HepG2 (cell line): ENCODE measurements around the gene KCND1. TPM values are rescaled to one million over a fixed set of nuclear protein-coding genes. Genes with fewer than 3 reads are reported as not detected.
A peak's percentile ranks its signal among the peaks of the same experiment; 100 is the strongest.

ENCODE experiments used
- ATAC-seq: fragments of 200-7000 bp; cut with Tn5 transposase; 3 replicates; pipeline ENCODE4 v1.9.1; 2020; ENCODE audit warnings: mild to moderate bottlenecking, moderate library complexity
- BruUV-seq: library from RNA; stranded (reverse); fragments of 400-500 nt; replicated peaks from 2 replicates; lab custom pipeline; 2021; lab: Mats Ljungman, UMichigan
- CTCF ChIA-PET: fragments of 300-600 bp; formaldehyde crosslinking; extraction: SDS; loops from one replicate; lab custom pipeline; 2021; ENCODE audit warnings: low total read pairs, inconsistent platforms, low intra/inter-chr PET ratio; lab: Yijun Ruan, JAX
- POLR2A ChIA-PET: fragments of 350-600 bp; sonication (Branson Sonifier 250); formaldehyde crosslinking; loops from one replicate; lab custom pipeline; 2020; ENCODE audit warnings: antibody characterized with exemption, inconsistent platforms; lab: Yijun Ruan, JAX
- DNase-seq: peaks from one replicate; pipeline ENCODE4 v3.0.0-alpha.2; 2015; ENCODE audit warnings: low spot score
- FAIRE-seq: peaks from 3 replicates; lab custom pipeline; 2011; peaks lifted over from hg19 to GRCh38; lab: Jason Lieb, UNC
- H2AFZ ChIP-seq: one replicate; pipeline ENCODE4 v1.6.1; 2011; ENCODE audit warnings: low read length, inconsistent platforms
- H3K27ac ChIP-seq: fragments of 300-600 bp; 3 replicates; pipeline ENCODE4 v1.8.0; 2011; ENCODE audit warnings: mixed run types, mild to moderate bottlenecking, mixed read lengths, low read length, inconsistent platforms; ENCODE audit not compliant: insufficient read depth; ENCODE audit errors: extremely low read length
- H3K27me3 ChIP-seq, 2 experiments: fragments of 200-600 bp in 1 of 2; 2 replicates in 1 of 2; 3 replicates in 1 of 2; pipeline versions ENCODE4 v1.6.0 to v1.8.0; 2011; ENCODE audit warnings: low read length in 2 of 2, mild to moderate bottlenecking in 2 of 2, moderate library complexity in 2 of 2, inconsistent platforms in 1 of 2; ENCODE audit not compliant: insufficient read depth in 2 of 2, control insufficient read depth in 1 of 2
- H3K36me3 ChIP-seq, 2 experiments: fragments of 200-600 bp in 1 of 2; replicated peaks in 1 of 2; 2 replicates in 1 of 2; 3 replicates in 1 of 2; pipeline versions ENCODE4 v1.5.1 to v1.8.0; 2011; ENCODE audit warnings: low read length in 2 of 2, inconsistent platforms in 1 of 2; ENCODE audit not compliant: insufficient read depth in 2 of 2, control insufficient read depth in 1 of 2
- H3K4me1 ChIP-seq: 2 replicates; pipeline ENCODE4 v1.5.1; 2012; ENCODE audit warnings: low read length, inconsistent platforms; ENCODE audit not compliant: insufficient read depth
- H3K4me2 ChIP-seq: 2 replicates; pipeline ENCODE4 v1.6.0; 2011; ENCODE audit warnings: low read depth, low read length, inconsistent platforms
- H3K4me3 ChIP-seq, 3 experiments: fragments of 200-600 bp in 1 of 3; sonication (generic), shearing (Covaris generic) in 1 of 3; replicated peaks in 1 of 3; 2 replicates each; pipeline ENCODE4 v1.5.1; 2011 to 2016; ENCODE audit warnings: low read length in 3 of 3, inconsistent platforms in 2 of 3, low read depth in 2 of 3, mild to moderate bottlenecking in 2 of 3, control low read depth in 1 of 3, mixed read lengths in 1 of 3; ENCODE audit not compliant: insufficient read depth in 1 of 3
- H3K79me2 ChIP-seq: one replicate; pipeline ENCODE4 v1.6.1; 2011; ENCODE audit warnings: low read length, inconsistent platforms; ENCODE audit not compliant: insufficient read depth
- H3K9ac ChIP-seq: 2 replicates; pipeline ENCODE4 v1.6.0; 2011; ENCODE audit warnings: mild to moderate bottlenecking, low read depth, low read length, inconsistent platforms; ENCODE audit not compliant: insufficient read depth
- H3K9me3 ChIP-seq: 2 replicates; pipeline ENCODE4 v1.5.1; 2012; ENCODE audit warnings: mild to moderate bottlenecking, low read length
- H4K20me1 ChIP-seq: 2 replicates; pipeline ENCODE4 v1.6.0; 2011; ENCODE audit warnings: inconsistent platforms, mild to moderate bottlenecking, low read length, moderate library complexity; ENCODE audit not compliant: insufficient read depth
- CEBPB ChIP-seq: IDR thresholded peaks from 2 replicates; pipeline ENCODE4 v1.6.1; 2011; ENCODE audit warnings: low read depth, low read length, improper control_type of control experiment, borderline replicate concordance
- CEBPG ChIP-seq: IDR thresholded peaks from 2 replicates; pipeline ENCODE4 v1.6.1; 2016
- GATAD2A ChIP-seq: IDR thresholded peaks from 2 replicates; pipeline ENCODE4 v1.6.1; 2016
- GZF1 ChIP-seq: sonication (generic); formaldehyde crosslinking; IDR thresholded peaks from 2 replicates; pipeline ENCODE4 v1.5.1; 2020; ENCODE audit warnings: mild to moderate bottlenecking, missing genetic modification reagents
- IRF1 ChIP-seq: sonication (generic); formaldehyde crosslinking; IDR thresholded peaks from 2 replicates; pipeline ENCODE4 v1.4.0; 2020; ENCODE audit warnings: low read depth, mild to moderate bottlenecking, missing genetic modification reagents
- MEF2D ChIP-seq: sonication (generic); formaldehyde crosslinking; IDR thresholded peaks from 2 replicates; pipeline ENCODE4 v1.5.1; 2020; ENCODE audit warnings: mild to moderate bottlenecking, missing genetic modification reagents
- MYNN ChIP-seq: sonication (generic); formaldehyde crosslinking; IDR thresholded peaks from 2 replicates; pipeline ENCODE4 v1.4.0; 2020; ENCODE audit warnings: mild to moderate bottlenecking, low read depth, missing genetic modification reagents
- NR2C2 ChIP-seq: sonication (generic); formaldehyde crosslinking; IDR thresholded peaks from 2 replicates; pipeline ENCODE4 v1.4.0; 2020; ENCODE audit warnings: missing genetic modification reagents, mild to moderate bottlenecking, moderate library complexity, borderline replicate concordance
- NR2F1 ChIP-seq, 2 experiments: fragments of 450-650 bp in 1 of 2; formaldehyde crosslinking in 1 of 2; IDR thresholded peaks; 2 replicates each; pipeline versions ENCODE4 v1.5.0 to v1.6.1; 2016 to 2020; ENCODE audit warnings: mild to moderate bottlenecking in 1 of 2, missing compliant biosample characterization in 1 of 2, missing genetic modification reagents in 1 of 2, moderate library complexity in 1 of 2
- NR2F2 ChIP-seq: IDR thresholded peaks from 2 replicates; pipeline ENCODE4 v1.6.1; 2012; ENCODE audit warnings: low read depth, inconsistent platforms, borderline replicate concordance
- PHF21A ChIP-seq: sonication (generic); formaldehyde crosslinking; IDR thresholded peaks from 2 replicates; pipeline ENCODE4 v1.5.0; 2020; ENCODE audit warnings: mild to moderate bottlenecking, missing genetic modification reagents
- RARA ChIP-seq: IDR thresholded peaks from 2 replicates; pipeline ENCODE4 v1.6.1; 2016; ENCODE audit warnings: missing genetic modification reagents, missing compliant biosample characterization
- SALL1 ChIP-seq: sonication (generic); formaldehyde crosslinking; IDR thresholded peaks from 2 replicates; pipeline ENCODE4 v1.8.0; 2022; ENCODE audit warnings: mild to moderate bottlenecking, missing genetic modification reagents
- SOX5 ChIP-seq: IDR thresholded peaks from 2 replicates; pipeline ENCODE4 v1.6.1; 2016; ENCODE audit warnings: borderline replicate concordance
- TEAD3 ChIP-seq: optimal IDR thresholded peaks from 2 replicates; pipeline ENCODE3; 2016; ENCODE audit warnings: borderline replicate concordance
- ZMAT3 ChIP-seq: sonication (generic); formaldehyde crosslinking; conservative IDR thresholded peaks from 2 replicates; pipeline ENCODE4 v1.7.0; 2021; ENCODE audit warnings: missing genetic modification reagents
- ZNF552 ChIP-seq: sonication (generic); formaldehyde crosslinking; IDR thresholded peaks from 2 replicates; pipeline ENCODE4 v1.9.0; 2022; ENCODE audit warnings: missing genetic modification reagents, mild to moderate bottlenecking, borderline replicate concordance
- ZNF572 ChIP-seq: sonication (generic); formaldehyde crosslinking; IDR thresholded peaks from 2 replicates; pipeline ENCODE4 v1.5.1; 2020; ENCODE audit warnings: mild to moderate bottlenecking, missing genetic modification reagents
- WGBS: methylation state at CpG from one replicate; pipeline ENCODE4 v1.1.6; 2017; ENCODE audit warnings: low lambda C conversion rate; 5-methylcytosine and 5-hydroxymethylcytosine counted together
- in situ Hi-C: cut with HindIII; loops from 2 replicates; pipeline ENCODE4 v1.10.0; 2017; ENCODE audit warnings: low pct_unique_long_range_greater_than_20kb; ENCODE audit not compliant: extremely low pct_ligation_motif_present
- intact Hi-C: fragments of 100-400 bp; cut with micrococcal nuclease; formaldehyde crosslinking; loops from one replicate; pipeline ENCODE4 v1.10.0; 2022; ENCODE audit not compliant: unreplicated experiment
- polyA plus RNA-seq, 8 experiments: library from polyadenylated mRNA; depleted of rRNA in 3 of 8; stranded (reverse) in 7 of 8; unstranded in 1 of 8; fragments of >200 nt; fragmentation: Illumina TruSeq in 4 of 8; extraction: Trizol in 4 of 8; gene quantifications; 2 replicates each; pipeline versions ENCODE4 v1.2.1 to v1.2.3, GENCODE V29; 2011 to 2016; ENCODE audit warnings: low read depth in 4 of 8, missing spikeins in 1 of 8, mixed read lengths in 1 of 8; ENCODE audit not compliant: insufficient read depth in 1 of 8
- total RNA-seq, 5 experiments: library from RNA; depleted of rRNA; stranded (reverse); fragments of >200 nt; fragmentation: Illumina TruSeq; extraction: Trizol; gene quantifications; 2 replicates each; pipeline ENCODE4 v1.2.3, GENCODE V29; 2016; ENCODE audit warnings: low read depth in 1 of 5
- TF ChIP-seq, protein P1 (sequence below): sonication (generic); formaldehyde crosslinking; IDR thresholded peaks from 2 replicates; pipeline ENCODE4 v1.5.0; 2020; ENCODE audit warnings: mild to moderate bottlenecking, missing genetic modification reagents, borderline replicate concordance
- TF ChIP-seq, protein P2 (sequence below): IDR thresholded peaks from 2 replicates; pipeline ENCODE4 v1.6.1; 2018; ENCODE audit warnings: missing genetic modification reagents
- TF ChIP-seq, protein P3 (sequence below): sonication (generic); formaldehyde crosslinking; IDR thresholded peaks from 2 replicates; pipeline ENCODE4 v1.5.0; 2020; ENCODE audit warnings: missing genetic modification reagents

KCND1 gene
- total and polyA plus RNA-seq, 2 of the 13 experiments (the other 11 are each of a cell fraction or from before 2014, with no cell fraction given): 0.07 to 0.30 TPM

DNA sequence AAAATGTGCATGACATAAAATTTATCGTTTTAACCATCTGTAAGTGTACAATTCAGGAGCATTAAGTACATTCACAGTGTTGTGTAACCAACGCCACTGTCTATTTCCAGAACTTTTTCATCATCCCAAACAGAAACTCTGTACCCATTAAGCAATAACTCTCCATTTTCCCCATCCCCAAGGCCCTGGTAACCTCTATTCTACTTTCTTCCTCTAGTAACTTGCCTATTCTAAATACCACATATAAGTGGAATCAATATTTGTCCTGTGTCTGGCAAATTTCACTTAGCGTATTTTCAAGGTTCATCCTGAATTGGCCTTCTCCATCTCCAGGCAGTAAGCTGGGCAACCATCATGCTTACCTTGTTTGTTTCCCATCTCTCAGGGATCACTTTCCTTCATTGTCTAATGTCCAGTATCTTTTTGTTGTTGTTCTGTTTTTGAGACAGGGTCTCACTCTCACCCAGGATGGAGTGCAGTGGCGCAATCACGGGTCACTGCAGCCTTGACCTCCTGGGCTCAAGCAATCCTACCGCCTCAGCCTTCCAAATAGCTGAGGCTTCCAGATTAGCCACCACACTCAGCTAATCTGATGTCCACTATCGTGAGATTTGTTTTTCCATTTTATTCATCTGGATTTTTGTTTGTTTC lies 48.1 kb upstream of the KCND1 start:
- Histone ChIP-seq H3K27ac (peak overlapping the region; percentile 26), H3K36me3 (no peaks in the 10 kb centered on the region), H3K4me2 (no peak overlapping the region), H3K4me3 (no peak overlapping the region), H3K9ac (no peak overlapping the region), H3K27me3 (no peaks in the 10 kb centered on the region), H4K20me1 (no peaks in the 10 kb centered on the region), H3K4me1 (peaks cover 11% of the 10 kb centered on the region), H2AFZ (no peak overlapping the region), H3K9me3 (no peaks in the 10 kb centered on the region), H3K79me2 (no peaks in the 10 kb centered on the region)
- DNase-seq: peak; percentile 59
- intact Hi-C loops: no loop called here
- ChIA-PET CTCF (no interaction called here), POLR2A (interaction anchor here (1.2 to 1.8 kb wide), 2 partner anchors 17 to 20 kb away, joined by 4 to 5 read pairs; partner anchors contain the start of gene GRIPAP1)
- in situ Hi-C loops: no loop called here
- WGBS: 0% methylated on average over 7 of the region's 7 CpGs
- FAIRE-seq: peak; percentile 83
- ATAC-seq: peak; percentile 78
- no TSS peak for BruUV-seq
- peak; percentile 16 for TF ChIP-seq TEAD3 (CRISPR knock-in tag)
- TF ChIP-seq SALL1: peak; percentile 59; the same call in 1 of the 2 replicates
- TF ChIP-seq ZNF572: no peak
- TF ChIP-seq, protein P1, sequence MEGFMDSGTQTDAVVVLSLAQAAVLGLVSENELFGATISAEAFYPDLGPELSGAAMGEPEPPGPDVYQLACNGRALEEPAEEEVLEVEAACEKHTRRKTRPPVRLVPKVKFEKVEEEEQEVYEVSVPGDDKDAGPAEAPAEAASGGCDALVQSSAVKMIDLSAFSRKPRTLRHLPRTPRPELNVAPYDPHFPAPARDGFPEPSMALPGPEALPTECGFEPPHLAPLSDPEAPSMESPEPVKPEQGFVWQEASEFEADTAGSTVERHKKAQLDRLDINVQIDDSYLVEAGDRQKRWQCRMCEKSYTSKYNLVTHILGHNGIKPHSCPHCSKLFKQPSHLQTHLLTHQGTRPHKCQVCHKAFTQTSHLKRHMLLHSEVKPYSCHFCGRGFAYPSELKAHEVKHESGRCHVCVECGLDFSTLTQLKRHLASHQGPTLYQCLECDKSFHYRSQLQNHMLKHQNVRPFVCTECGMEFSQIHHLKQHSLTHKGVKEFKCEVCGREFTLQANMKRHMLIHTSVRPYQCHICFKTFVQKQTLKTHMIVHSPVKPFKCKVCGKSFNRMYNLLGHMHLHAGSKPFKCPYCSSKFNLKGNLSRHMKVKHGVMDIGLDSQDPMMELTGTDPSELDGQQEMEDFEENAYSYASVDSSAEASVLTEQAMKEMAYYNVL (CRISPR knock-in tag): peak; percentile 23; the same call in 1 of the 2 replicates
- no peak for TF ChIP-seq ZNF552 (CRISPR knock-in tag)
- peak in 1 of 2 experiments; percentile 82; a peak in 3 of 4 replicates for TF ChIP-seq NR2F1 (CRISPR knock-in tag; IDR thresholded peaks at IDR 0.05)
- peak; percentile 77 for TF ChIP-seq CEBPG (CRISPR knock-in tag)
- TF ChIP-seq, protein P2, sequence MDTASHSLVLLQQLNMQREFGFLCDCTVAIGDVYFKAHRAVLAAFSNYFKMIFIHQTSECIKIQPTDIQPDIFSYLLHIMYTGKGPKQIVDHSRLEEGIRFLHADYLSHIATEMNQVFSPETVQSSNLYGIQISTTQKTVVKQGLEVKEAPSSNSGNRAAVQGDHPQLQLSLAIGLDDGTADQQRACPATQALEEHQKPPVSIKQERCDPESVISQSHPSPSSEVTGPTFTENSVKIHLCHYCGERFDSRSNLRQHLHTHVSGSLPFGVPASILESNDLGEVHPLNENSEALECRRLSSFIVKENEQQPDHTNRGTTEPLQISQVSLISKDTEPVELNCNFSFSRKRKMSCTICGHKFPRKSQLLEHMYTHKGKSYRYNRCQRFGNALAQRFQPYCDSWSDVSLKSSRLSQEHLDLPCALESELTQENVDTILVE (CRISPR knock-in tag): 0 out of 2 replicates have a peak, but pooled peaks have one; percentile 11
- TF ChIP-seq SOX5 (CRISPR knock-in tag): 0 out of 2 replicates have a peak, but pooled peaks have one; percentile 17
- TF ChIP-seq CEBPB: peak; percentile 82
- peak; percentile 75 for TF ChIP-seq RARA (CRISPR knock-in tag)
- no peak for TF ChIP-seq GZF1 (CRISPR knock-in tag)
- TF ChIP-seq, protein P3, sequence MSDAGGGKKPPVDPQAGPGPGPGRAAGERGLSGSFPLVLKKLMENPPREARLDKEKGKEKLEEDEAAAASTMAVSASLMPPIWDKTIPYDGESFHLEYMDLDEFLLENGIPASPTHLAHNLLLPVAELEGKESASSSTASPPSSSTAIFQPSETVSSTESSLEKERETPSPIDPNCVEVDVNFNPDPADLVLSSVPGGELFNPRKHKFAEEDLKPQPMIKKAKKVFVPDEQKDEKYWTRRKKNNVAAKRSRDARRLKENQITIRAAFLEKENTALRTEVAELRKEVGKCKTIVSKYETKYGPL (CRISPR knock-in tag): 0 out of 2 replicates have a peak, but pooled peaks have one; percentile 59
- peak; percentile 68; the same call in 1 of the 2 replicates for TF ChIP-seq MEF2D
- peak; percentile 71 for TF ChIP-seq GATAD2A (CRISPR knock-in tag)
- no peak for TF ChIP-seq ZMAT3
- TF ChIP-seq NR2F2: peak; percentile 42; the same call in 1 of the 2 replicates
- no peak for TF ChIP-seq MYNN (CRISPR knock-in tag)
- no peak for TF ChIP-seq IRF1
- TF ChIP-seq NR2C2 (CRISPR knock-in tag): peak; percentile 77; the same call in 1 of the 2 replicates
- TF ChIP-seq PHF21A (CRISPR knock-in tag): peak; percentile 24; the same call in 1 of the 2 replicates
